ENCODE results near the gene HOXD13. TPM values are rescaled to one million over a fixed set of nuclear protein-coding genes. Genes with fewer than 3 reads are reported as not detected.

HOXD13 gene
- total RNA-seq, 4 donors from 2014 or later, result 0.32 TPM; not detected in 3

- no peak for TF ChIP-seq EP300 (IDR thresholded peaks at IDR 0.05; ENCODE audit: low read depth)
- no peak for TF ChIP-seq POLR2A (IDR thresholded peaks at IDR 0.05)
- TF ChIP-seq, protein P1, sequence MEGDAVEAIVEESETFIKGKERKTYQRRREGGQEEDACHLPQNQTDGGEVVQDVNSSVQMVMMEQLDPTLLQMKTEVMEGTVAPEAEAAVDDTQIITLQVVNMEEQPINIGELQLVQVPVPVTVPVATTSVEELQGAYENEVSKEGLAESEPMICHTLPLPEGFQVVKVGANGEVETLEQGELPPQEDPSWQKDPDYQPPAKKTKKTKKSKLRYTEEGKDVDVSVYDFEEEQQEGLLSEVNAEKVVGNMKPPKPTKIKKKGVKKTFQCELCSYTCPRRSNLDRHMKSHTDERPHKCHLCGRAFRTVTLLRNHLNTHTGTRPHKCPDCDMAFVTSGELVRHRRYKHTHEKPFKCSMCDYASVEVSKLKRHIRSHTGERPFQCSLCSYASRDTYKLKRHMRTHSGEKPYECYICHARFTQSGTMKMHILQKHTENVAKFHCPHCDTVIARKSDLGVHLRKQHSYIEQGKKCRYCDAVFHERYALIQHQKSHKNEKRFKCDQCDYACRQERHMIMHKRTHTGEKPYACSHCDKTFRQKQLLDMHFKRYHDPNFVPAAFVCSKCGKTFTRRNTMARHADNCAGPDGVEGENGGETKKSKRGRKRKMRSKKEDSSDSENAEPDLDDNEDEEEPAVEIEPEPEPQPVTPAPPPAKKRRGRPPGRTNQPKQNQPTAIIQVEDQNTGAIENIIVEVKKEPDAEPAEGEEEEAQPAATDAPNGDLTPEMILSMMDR (IDR thresholded peaks at IDR 0.05), result no peak
- no peak for TF ChIP-seq POLR2AphosphoS5 (IDR thresholded peaks at IDR 0.05)
- Histone ChIP-seq H3K9me3 (no peaks in the 10 kb centered on the region), H3K27ac (no peak overlapping the region), H3K4me1 (peaks cover 8 to 14% (median 13%) of the 10 kb centered on the region in 4 donors), H3K27me3 (peaks cover 100% of the 10 kb centered on the region), H3K4me3 (no peak overlapping the region), H3K36me3 (no peaks in the 10 kb centered on the region)
- in situ Hi-C loops (cut with MboI; ENCODE audit: low pct_ligation_motif_present in 1 of 4, low pct_unique_long_range_greater_than_20kb in 1 of 4, low sequenced_read_pairs in 3 of 4), result loop anchor here in 2 of 4 donors (10.0 kb wide), 2 partner anchors 387 to 707 kb away; no protein-coding TSS in a partner anchor
- DNase-seq, result no peak
- 42 to 48% methylated on average over 2 to 5 of the region's 5 CpGs for WGBS, 2 donors (ENCODE audit: low coverage in 1 of 2)
- intact Hi-C loops (cut with DNase I; ENCODE audit: low total_unique reads), result no loop called here
Observed at GRCh38 chr2:176072292-176072669, 20.2 kb upstream of the HOXD13 start.

GRCh38 chr2:176072951-176073904 is 19.3 kb upstream of the HOXD13 start:
- Histone ChIP-seq H3K27ac (no peak overlapping the region), H3K4me1 (peaks cover under 1 to 5% (median 4%) of the 10 kb centered on the region in 4 donors), H3K9me3 (no peaks in the 10 kb centered on the region), H3K4me3 (no peak overlapping the region), H3K36me3 (no peaks in the 10 kb centered on the region), H3K27me3 (peaks cover 100% of the 10 kb centered on the region)
- TF ChIP-seq POLR2A (IDR thresholded peaks at IDR 0.05) (no peak), EP300 (IDR thresholded peaks at IDR 0.05; ENCODE audit: low read depth) (no peak), POLR2AphosphoS5 (IDR thresholded peaks at IDR 0.05) (no peak)
- TF ChIP-seq, protein P1 (IDR thresholded peaks at IDR 0.05), result no peak
- in situ Hi-C loops (cut with MboI; ENCODE audit: low pct_ligation_motif_present in 1 of 4, low pct_unique_long_range_greater_than_20kb in 1 of 4, low sequenced_read_pairs in 3 of 4) (loop anchor here in 2 of 4 donors (10.0 kb wide), 2 partner anchors 388 to 708 kb away; no protein-coding TSS in a partner anchor), intact Hi-C loops (cut with DNase I; ENCODE audit: low total_unique reads) (no loop called here)
- 11 to 12% methylated on average over 8 to 29 of the region's 29 CpGs for WGBS, 2 donors (ENCODE audit: low coverage in 1 of 2)
- DNase-seq, result no peak

DNA sequence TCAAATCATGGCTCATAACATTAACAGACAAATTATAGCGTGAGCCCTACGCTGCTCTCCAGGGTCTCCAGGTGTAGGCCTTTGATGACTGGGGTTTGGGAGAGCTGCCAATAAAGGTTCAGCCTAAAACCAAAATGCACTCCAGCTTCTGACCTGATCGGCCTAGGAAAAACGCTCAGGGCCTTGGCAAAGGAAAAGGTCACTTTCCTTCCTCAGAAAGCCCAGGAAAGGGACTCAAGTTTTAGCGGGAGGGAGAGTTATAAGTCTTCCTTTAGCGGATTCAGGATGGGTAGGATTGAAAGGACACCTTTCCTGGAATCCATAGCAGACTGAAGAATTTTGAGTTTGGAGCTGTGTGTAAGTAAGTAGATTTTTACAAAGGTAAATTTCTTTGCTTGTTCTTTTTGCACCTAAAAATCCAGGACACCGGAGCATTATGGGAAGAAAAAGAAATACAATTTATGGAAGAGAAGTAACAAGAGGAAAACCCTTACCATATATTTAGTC is 17.5 kb upstream of the HOXD13 start:
- TF ChIP-seq POLR2A (IDR thresholded peaks at IDR 0.05) (no peak), EP300 (IDR thresholded peaks at IDR 0.05; ENCODE audit: low read depth) (no peak), POLR2AphosphoS5 (IDR thresholded peaks at IDR 0.05) (no peak)
- TF ChIP-seq, protein P1 (IDR thresholded peaks at IDR 0.05), result no peak
- H3K4me3 ChIP-seq, result no peak overlapping the region
- no peak overlapping the region for H3K27ac ChIP-seq
- no peaks in the 10 kb centered on the region for H3K36me3 ChIP-seq
- H3K9me3 ChIP-seq, result no peaks in the 10 kb centered on the region
- H3K4me1 ChIP-seq, result peaks cover 6 to 11% (median 9%) of the 10 kb centered on the region in 4 donors
- no peak for DNase-seq
- in situ Hi-C loops (cut with MboI; ENCODE audit: low pct_ligation_motif_present in 1 of 4, low pct_unique_long_range_greater_than_20kb in 1 of 4, low sequenced_read_pairs in 3 of 4), result loop anchor here in 3 of 4 donors (10.0 to 25.0 kb wide), 4 partner anchors 388 to 713 kb away; no protein-coding TSS in a partner anchor
- WGBS, 2 donors (ENCODE audit: low coverage in 1 of 2), result 22 to 37% methylated on average over 5 to 7 of the region's 7 CpGs
- peaks cover 100% of the 10 kb centered on the region for H3K27me3 ChIP-seq
- intact Hi-C loops (cut with DNase I; ENCODE audit: low total_unique reads), result no loop called here

DNA sequence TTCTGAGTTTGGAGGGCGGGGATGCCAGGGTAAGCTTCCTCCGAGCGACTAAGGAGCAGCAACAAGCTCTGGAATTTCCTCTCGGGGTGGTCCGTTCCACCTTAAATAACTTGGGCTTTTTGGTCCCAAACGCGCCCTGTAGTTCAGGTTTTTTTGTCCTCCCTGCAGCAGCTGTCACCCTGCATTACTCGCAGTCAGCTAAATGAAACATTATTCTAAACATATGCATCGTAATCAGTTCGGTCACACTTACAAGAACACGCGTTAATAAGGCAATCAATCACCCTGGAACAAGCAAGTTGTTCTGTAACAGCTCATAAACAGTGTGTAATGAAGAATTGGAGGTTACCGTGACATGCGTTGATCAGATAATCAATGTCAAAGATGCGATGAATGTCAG is 17.0 kb upstream of the HOXD13 start:
- no peak for DNase-seq
- 16 to 18% methylated on average over 15 of the region's 15 CpGs for WGBS, 2 donors (ENCODE audit: low coverage in 1 of 2)
- Histone ChIP-seq H3K27ac (no peak overlapping the region), H3K4me1 (peaks cover 6 to 13% (median 12%) of the 10 kb centered on the region in 4 donors), H3K27me3 (peaks cover 99% of the 10 kb centered on the region), H3K9me3 (no peaks in the 10 kb centered on the region), H3K36me3 (no peaks in the 10 kb centered on the region), H3K4me3 (no peak overlapping the region)
- TF ChIP-seq EP300 (IDR thresholded peaks at IDR 0.05; ENCODE audit: low read depth) (no peak), POLR2AphosphoS5 (IDR thresholded peaks at IDR 0.05) (no peak), POLR2A (IDR thresholded peaks at IDR 0.05) (no peak)
- TF ChIP-seq, protein P1 (IDR thresholded peaks at IDR 0.05), result no peak
- intact Hi-C loops (cut with DNase I; ENCODE audit: low total_unique reads) (no loop called here), in situ Hi-C loops (cut with MboI; ENCODE audit: low pct_ligation_motif_present in 1 of 4, low pct_unique_long_range_greater_than_20kb in 1 of 4, low sequenced_read_pairs in 3 of 4) (loop anchor here in 3 of 4 donors (10.0 to 25.0 kb wide), 4 partner anchors 388 to 713 kb away; no protein-coding TSS in a partner anchor)
